GM12875 (cell line): ENCODE measurements around the gene DERA.
A peak's percentile ranks its signal among the peaks of the same experiment; 100 is the strongest.

Experiments used
- H3K4me3 ChIP-seq: one replicate; pipeline ENCODE4 v1.5.1; 2011; ENCODE audit warnings: low read depth, low read length, control low read depth
- CTCF ChIP-seq: IDR thresholded peaks from 2 replicates; pipeline ENCODE4 v1.5.1; 2011; ENCODE audit warnings: low read depth, mild to moderate bottlenecking, control low read depth, inconsistent platforms, low read length, moderate library complexity, borderline replicate concordance; ENCODE audit not compliant: insufficient read depth

The DERA gene

GRCh38 chr12:16074894-16075293 lies 163.8 kb downstream of the DERA start:
- no peak overlapping the region for H3K4me3 ChIP-seq
- TF ChIP-seq CTCF: no peak

GRCh38 chr12:16075887-16076286 lies 164.8 kb downstream of the DERA start:
- no peak overlapping the region for H3K4me3 ChIP-seq
- TF ChIP-seq CTCF: no peak

GRCh38 chr12:16076557-16076956 lies 165.4 kb downstream of the DERA start:
- H3K4me3 ChIP-seq: no peak overlapping the region
- TF ChIP-seq CTCF: peak; percentile 35; the same call in 1 of the 2 replicates

- TF ChIP-seq CTCF: no peak
- no peak overlapping the region for H3K4me3 ChIP-seq
These were observed 165.9 kb downstream of the DERA start for GRCh38 chr12:16076970-16077522.

- H3K4me3 ChIP-seq: no peak overlapping the region
- TF ChIP-seq CTCF: no peak
These were observed 175.3 kb downstream of the DERA start for GRCh38 chr12:16086462-16086861.

GRCh38 chr12:16086942-16087341 lies 175.8 kb downstream of the DERA start:
- no peak for TF ChIP-seq CTCF
- no peak overlapping the region for H3K4me3 ChIP-seq
